ENCODE data around the gene ADCY9. TPM values are rescaled to one million over a fixed set of nuclear protein-coding genes. Genes with fewer than 3 reads are reported as not detected.

The ADCY9 gene
- polyA plus RNA-seq (2011; rRNA removed): 16.0 and 16.1 TPM in 2 replicates
- polyA minus RNA-seq (2011; rRNA and poly(A)+ RNA removed): 26.9 and 33.5 TPM in 2 replicates

DNA sequence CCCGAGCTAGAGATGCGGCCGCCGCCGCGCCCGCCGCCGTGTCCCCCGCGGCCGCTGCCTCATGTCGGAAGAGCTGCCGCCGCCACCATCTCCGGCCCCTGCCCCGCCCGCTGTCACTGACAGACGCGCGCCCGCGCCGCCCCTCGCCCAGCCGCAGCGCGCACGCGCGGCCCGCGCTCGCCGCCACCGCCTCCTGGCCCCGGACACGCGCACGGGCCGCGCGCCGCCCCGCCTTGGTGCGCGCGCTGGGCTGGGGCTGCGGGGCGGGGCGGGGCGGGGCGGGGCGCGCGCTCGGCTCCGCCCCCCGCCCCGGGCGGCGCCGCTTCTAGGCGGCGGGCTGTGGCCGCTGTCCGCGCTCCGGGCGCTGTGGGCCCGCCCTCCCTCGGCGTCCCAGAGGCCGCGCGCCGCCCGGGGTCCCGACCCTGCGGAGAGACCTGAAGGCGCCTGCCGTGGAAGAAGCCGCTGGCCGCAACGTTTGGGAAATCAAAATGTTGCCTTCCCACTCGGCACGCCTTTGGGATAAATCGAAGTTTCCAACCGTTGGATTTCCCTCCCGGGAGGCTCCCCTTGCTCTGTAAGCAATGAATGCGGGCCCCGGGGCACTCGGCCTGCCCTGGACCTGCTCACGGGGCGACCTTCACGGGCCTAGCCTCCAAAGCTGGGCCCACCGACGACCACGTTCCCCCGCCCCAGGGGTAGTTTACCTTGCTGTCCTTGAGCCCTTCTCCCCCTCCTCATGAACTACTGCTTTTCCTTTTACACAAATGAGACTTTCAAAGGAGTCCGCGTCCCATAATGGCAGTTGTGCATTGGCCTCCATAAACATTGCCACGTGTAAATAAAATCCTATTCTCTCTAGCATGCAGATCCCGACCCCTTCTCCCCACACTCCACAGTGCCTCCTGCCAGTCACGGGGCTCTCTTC is at the start of gene ADCY9:
ADCY9 (minus strand) TSS at position 118 of the 925 bp plus-strand sequence. CDS start 1,000 bp downstream, outside the sequence.
- ChIA-PET CTCF (interaction anchor here (0.6 kb wide), 1 partner anchor 133 kb away, joined by 3 read pairs; no protein-coding TSS in a partner anchor), POLR2A (interaction anchor here (1.0 kb wide), 1 partner anchor 138 kb away, joined by 3 read pairs; no protein-coding TSS in a partner anchor)
- H3K9me3 ChIP-seq (ENCODE audit: control insufficient read depth, insufficient read depth, low read length): peaks cover 14% of the 10 kb centered on the region
- TF ChIP-seq, protein P1, sequence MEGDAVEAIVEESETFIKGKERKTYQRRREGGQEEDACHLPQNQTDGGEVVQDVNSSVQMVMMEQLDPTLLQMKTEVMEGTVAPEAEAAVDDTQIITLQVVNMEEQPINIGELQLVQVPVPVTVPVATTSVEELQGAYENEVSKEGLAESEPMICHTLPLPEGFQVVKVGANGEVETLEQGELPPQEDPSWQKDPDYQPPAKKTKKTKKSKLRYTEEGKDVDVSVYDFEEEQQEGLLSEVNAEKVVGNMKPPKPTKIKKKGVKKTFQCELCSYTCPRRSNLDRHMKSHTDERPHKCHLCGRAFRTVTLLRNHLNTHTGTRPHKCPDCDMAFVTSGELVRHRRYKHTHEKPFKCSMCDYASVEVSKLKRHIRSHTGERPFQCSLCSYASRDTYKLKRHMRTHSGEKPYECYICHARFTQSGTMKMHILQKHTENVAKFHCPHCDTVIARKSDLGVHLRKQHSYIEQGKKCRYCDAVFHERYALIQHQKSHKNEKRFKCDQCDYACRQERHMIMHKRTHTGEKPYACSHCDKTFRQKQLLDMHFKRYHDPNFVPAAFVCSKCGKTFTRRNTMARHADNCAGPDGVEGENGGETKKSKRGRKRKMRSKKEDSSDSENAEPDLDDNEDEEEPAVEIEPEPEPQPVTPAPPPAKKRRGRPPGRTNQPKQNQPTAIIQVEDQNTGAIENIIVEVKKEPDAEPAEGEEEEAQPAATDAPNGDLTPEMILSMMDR (IDR thresholded peaks at IDR 0.05; ENCODE audit: low read depth, low read length): no peak
- H3K4me3 ChIP-seq (ENCODE audit: low read depth, low read length): peak within 1 kb of the TSS; percentile 68
- no peaks in the 10 kb centered on the region for H3K27me3 ChIP-seq (ENCODE audit: control insufficient read depth, insufficient read depth, low read length)
- no peak for DNase-seq (ENCODE audit: low read depth, low spot score)
- peak within 1 kb of the TSS; percentile 57 for H3K27ac ChIP-seq (ENCODE audit: low read depth, low read length)

DNA sequence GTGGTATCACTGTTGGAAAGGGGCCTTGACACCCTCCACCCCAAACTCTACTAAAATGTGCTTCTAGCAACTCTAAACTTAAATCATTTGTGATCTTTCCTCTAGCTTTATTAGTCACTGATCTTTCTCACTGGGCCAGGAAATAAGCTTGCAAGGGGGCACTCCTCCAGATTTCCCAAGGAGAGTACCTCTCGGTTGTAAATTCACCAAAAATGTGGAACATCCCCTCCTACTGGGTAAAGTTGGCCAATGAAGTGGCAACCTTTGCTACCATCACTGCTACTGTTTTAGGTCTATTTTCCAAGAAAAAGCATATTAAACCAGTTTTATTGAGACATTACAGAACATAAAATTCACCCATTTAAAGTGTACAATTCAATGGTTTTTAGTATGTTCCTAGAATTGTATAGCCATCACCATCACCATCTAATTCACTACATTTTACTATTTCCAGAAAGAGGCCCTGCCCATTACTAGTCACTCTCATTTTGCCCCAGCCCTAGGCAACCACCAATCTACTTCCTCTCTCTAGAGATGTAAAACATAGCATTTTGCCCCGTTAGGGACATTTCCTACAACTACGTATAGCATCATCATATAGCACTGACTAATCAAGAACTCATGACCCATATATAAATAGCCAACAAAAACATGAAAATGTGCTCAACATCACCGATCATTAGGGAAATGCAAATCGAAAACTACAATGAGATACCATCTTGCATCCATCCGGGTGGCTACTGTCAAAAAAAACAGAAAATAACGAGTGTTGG is 44.6 kb upstream of the ADCY9 start:
- no peak for DNase-seq (ENCODE audit: low read depth, low spot score)
- Histone ChIP-seq H3K4me3 (ENCODE audit: low read depth, low read length) (no peak overlapping the region), H3K27ac (ENCODE audit: low read depth, low read length) (no peak overlapping the region), H3K9me3 (ENCODE audit: control insufficient read depth, insufficient read depth, low read length) (no peaks in the 10 kb centered on the region), H3K27me3 (ENCODE audit: control insufficient read depth, insufficient read depth, low read length) (peaks cover 3% of the 10 kb centered on the region)
- TF ChIP-seq, protein P1 (IDR thresholded peaks at IDR 0.05; ENCODE audit: low read depth, low read length): no peak
- ChIA-PET POLR2A (no interaction called here), CTCF (interaction anchor here (1.1 kb wide), 1 partner anchor 15 kb away, joined by 3 read pairs; no protein-coding TSS in a partner anchor)

DNA sequence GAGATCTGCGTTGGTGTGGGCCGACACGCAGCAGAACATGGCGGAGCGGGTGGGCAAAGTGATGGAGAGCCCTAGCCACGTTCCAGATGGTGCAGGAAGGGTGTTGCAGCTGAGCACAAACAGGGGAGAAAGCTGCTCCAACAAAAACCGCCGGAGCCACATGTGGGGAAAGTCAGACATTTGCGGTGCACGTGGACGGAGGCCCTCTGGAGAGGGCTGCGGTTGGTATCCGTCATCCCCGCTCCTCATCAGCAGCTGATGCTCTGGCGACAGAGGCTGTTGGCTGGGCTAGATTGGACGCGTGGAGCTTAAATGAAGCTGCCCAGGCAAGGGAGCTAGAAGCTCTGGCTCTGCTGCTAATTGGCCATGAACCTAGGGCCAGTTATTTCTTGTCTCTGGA is 43.5 kb upstream of the ADCY9 start:
- CTCF ChIA-PET: no interaction called here
- peaks cover 3% of the 10 kb centered on the region for H3K27me3 ChIP-seq (ENCODE audit: control insufficient read depth, insufficient read depth, low read length)
- POLR2A ChIA-PET: no interaction called here
- DNase-seq (ENCODE audit: low read depth, low spot score): no peak
- no peak overlapping the region for H3K4me3 ChIP-seq (ENCODE audit: low read depth, low read length)
- no peak overlapping the region for H3K27ac ChIP-seq (ENCODE audit: low read depth, low read length)
- no peaks in the 10 kb centered on the region for H3K9me3 ChIP-seq (ENCODE audit: control insufficient read depth, insufficient read depth, low read length)
- TF ChIP-seq, protein P1 (IDR thresholded peaks at IDR 0.05; ENCODE audit: low read depth, low read length): no peak

DNA sequence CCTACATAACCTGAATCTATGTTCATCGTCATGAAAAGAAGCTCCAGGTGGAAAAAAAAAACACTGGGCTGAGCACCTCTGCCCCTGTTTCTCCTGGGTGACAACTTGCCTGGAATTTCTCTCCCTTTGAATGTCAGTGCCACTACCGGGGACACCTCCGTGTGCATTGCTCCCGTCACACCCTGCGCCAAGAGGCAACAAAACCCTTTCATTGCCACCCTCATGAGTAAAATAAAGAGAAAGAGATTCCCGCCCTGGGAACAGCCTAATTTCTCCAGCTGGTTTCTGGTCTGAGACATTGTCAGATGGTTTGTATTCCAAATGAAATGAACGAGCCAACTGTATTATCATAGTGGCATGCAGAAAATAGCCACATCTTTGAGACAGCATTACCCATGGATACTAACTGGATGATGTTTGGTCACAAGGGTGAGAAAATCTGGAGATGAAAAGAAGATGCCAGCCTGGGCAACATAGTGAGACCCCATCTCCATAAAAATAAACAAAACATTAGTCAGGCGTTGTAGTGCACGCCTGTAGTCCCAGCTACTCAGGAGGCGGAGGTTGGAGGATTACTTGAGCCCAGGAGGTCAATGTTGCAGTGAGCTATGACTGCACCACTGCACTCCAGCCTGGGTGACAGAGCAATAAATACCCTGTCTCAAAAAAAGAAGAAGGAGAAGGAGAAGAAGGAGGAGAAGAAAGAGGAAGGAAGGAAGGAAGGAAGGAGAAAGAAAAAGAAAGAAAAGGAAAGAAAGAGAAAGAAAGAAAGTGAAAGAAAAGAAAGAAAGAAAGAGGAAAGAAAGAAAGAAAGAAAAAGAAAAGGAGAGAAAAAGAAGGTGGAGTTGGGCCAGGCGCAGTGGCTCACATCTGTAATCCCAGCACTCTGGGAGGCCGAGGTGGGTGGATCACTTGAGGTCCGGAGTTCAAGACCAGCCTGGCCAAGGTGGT is 42.2 kb upstream of the ADCY9 start:
- peaks cover 3% of the 10 kb centered on the region for H3K27me3 ChIP-seq (ENCODE audit: control insufficient read depth, insufficient read depth, low read length)
- ChIA-PET CTCF (no interaction called here), POLR2A (no interaction called here)
- H3K9me3 ChIP-seq (ENCODE audit: control insufficient read depth, insufficient read depth, low read length): no peaks in the 10 kb centered on the region
- DNase-seq (ENCODE audit: low read depth, low spot score): no peak
- H3K4me3 ChIP-seq (ENCODE audit: low read depth, low read length): no peak overlapping the region
- no peak overlapping the region for H3K27ac ChIP-seq (ENCODE audit: low read depth, low read length)
- TF ChIP-seq, protein P1 (IDR thresholded peaks at IDR 0.05; ENCODE audit: low read depth, low read length): no peak

Measured in AG04450 (cell line).